ENCODE data around the gene LIX1L.

LIX1L gene

DNA sequence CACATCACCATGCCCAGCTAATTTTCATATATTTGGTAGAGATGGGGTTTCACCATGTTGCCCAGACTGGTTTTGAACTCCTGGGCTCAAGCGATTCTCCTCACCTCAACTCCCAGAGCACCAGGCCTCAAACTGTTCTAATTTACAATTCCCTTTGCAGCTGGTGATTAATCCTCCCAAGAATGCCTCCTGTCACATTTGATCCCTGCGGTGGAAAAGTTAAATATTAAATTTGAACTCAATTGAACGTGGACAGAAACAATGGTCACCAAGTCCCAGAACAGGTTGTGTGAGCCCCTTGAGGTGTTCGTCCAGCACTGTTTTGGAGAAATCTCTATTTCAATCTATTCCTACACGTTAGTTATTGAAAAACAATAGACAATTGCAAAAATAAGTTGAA, 70.2 kb downstream of the LIX1L start:
- no peak for TF ChIP-seq CTCF (IDR thresholded peaks at IDR 0.05; ENCODE audit: control insufficient read depth, insufficient read depth, low read depth, low read length, missing control alignments)
- no peak for DNase-seq (ENCODE audit: low read depth)
- no peak overlapping the region for H3K4me3 ChIP-seq (ENCODE audit: control insufficient read depth, low read depth, low read length)

GRCh38 chr1:145886816-145887215, 71.0 kb downstream of the LIX1L start:
- no peak for TF ChIP-seq CTCF (IDR thresholded peaks at IDR 0.05; ENCODE audit: control insufficient read depth, insufficient read depth, low read depth, low read length, missing control alignments)
- DNase-seq (ENCODE audit: low read depth) = no peak
- H3K4me3 ChIP-seq (ENCODE audit: control insufficient read depth, low read depth, low read length) = no peak overlapping the region

DNA sequence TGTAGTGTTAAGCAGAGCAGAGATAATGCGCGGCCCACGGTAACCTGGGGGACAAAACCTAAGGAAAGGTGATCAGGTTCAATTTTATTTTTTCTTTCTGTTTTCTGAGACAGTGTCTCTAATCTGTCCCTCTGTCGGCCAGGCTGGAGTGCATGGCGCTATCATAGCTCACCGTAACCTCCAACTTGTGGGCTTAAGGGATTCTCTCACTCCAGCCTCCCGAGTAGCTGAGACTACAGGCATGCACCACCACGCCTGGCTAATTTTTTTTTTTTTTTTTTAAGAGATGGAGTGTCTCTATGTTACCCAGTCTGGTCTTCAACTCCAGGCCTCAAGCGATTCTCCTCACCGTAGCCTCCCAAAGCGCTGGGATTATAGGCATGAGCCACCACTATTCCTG, 71.4 kb downstream of the LIX1L start:
- no peak for TF ChIP-seq CTCF (IDR thresholded peaks at IDR 0.05; ENCODE audit: control insufficient read depth, insufficient read depth, low read depth, low read length, missing control alignments)
- DNase-seq (ENCODE audit: low read depth) = no peak
- peak overlapping the region; percentile 64 for H3K4me3 ChIP-seq (ENCODE audit: control insufficient read depth, low read depth, low read length)

DNA sequence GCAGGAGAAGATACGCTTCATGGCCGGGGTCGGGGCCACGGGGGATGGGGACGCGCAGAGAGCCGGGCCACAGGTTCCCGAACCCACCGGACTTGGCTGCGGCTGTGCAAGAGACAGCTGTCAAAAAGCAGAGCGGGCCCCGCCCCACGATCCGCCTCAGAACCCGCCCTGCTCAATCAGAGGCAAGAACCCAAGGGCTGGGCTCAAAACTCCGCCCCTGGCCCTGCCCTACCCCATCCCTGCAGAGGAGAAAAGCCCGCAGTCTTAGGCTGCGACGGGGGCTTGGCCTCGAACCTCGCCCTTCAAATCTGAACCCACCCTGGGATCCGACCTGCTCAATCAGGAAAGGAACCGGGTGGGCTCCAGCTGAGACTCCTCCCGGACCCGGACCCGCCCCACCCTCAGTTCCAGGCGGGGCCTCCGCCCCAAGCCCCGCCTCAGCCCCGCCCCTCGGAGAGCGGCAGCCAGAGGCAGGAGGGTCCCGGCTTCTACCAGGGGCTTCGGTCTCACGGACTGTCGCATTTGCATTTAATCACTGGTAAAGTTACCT, 72.0 kb downstream of the LIX1L start, which contains the start of gene ANKRD35:
ANKRD35 (minus strand) TSS at position 129 of the 550 bp plus-strand sequence; CDS start at position 21, 108 bp downstream.
- DNase-seq (ENCODE audit: low read depth) = no peak
- TF ChIP-seq CTCF (IDR thresholded peaks at IDR 0.05; ENCODE audit: control insufficient read depth, insufficient read depth, low read depth, low read length, missing control alignments) = no peak
- H3K4me3 ChIP-seq (ENCODE audit: control insufficient read depth, low read depth, low read length) = peak within 1 kb of the TSS; percentile 64

DNA sequence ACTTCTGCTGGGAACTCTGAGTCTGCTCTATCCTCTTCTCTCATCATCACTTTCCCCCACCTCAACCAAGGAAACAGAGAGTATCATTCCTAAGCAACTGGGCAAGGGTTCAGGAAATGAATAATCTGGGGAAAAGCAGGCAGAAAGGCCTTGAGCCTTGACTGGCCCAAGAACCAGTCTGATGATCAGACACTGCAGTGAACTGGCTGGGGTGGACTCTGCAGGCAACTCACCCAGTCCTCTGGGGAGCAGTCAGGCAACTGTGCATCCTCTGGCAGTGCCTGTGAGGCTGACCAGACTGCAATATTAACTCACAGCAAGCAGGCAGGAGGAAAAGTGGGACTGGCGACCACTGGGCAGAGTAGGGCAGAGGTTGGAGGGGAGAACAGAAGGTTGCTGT, 73.1 kb downstream of the LIX1L start:
- TF ChIP-seq CTCF (IDR thresholded peaks at IDR 0.05; ENCODE audit: control insufficient read depth, insufficient read depth, low read depth, low read length, missing control alignments) = no peak
- DNase-seq (ENCODE audit: low read depth) = no peak
- no peak overlapping the region for H3K4me3 ChIP-seq (ENCODE audit: control insufficient read depth, low read depth, low read length)
